GM18861 (cell line): ENCODE data around the gene OBI1.
A peak's percentile ranks its signal among the peaks of the same experiment; 100 is the strongest.

Source experiments
- ATAC-seq: cut with Tn5 transposase; IDR thresholded peaks from one replicate; pipeline ENCODE4 v1.9.1; 2021; ENCODE audit not compliant: unreplicated experiment

Gene OBI1

GRCh38 chr13:78658630-78659449 is at the start of gene OBI1:
Gene OBI1, minus strand, starts transcription at chr13:78659155. Its CDS starts 35 bp downstream, at chr13:78659120.
- ATAC-seq: peak; percentile 67

GRCh38 chr13:78701383-78701782 is 42.4 kb upstream of the OBI1 start:
- ATAC-seq: no peak

- no peak for ATAC-seq
Measured at GRCh38 chr13:78700121-78700910, 41.4 kb upstream of the OBI1 start.

GRCh38 chr13:78689011-78689410 is 30.1 kb upstream of the OBI1 start:
- ATAC-seq: no peak

- ATAC-seq: no peak
Measured at GRCh38 chr13:78686461-78686860, 27.5 kb upstream of the OBI1 start.

- no peak for ATAC-seq
Measured at GRCh38 chr13:78680576-78681350, 21.8 kb upstream of the OBI1 start.

GRCh38 chr13:78680115-78680561 is 21.2 kb upstream of the OBI1 start:
- no peak for ATAC-seq

- no peak for ATAC-seq
Measured at GRCh38 chr13:78679329-78679728, 20.4 kb upstream of the OBI1 start.

- no peak for ATAC-seq
Measured at GRCh38 chr13:78675112-78675511, 16.2 kb upstream of the OBI1 start.

- no peak for ATAC-seq
Measured at GRCh38 chr13:78674638-78675037, 15.7 kb upstream of the OBI1 start.

- ATAC-seq: no peak
Measured at GRCh38 chr13:78662467-78662866, 3.5 kb upstream of the OBI1 start.

GRCh38 chr13:78660495-78660857 is 1.5 kb upstream of the OBI1 start:
- no peak for ATAC-seq

GRCh38 chr13:78659732-78660494 is 958 bp upstream of the OBI1 start:
- no peak for ATAC-seq

- ATAC-seq: no peak
Measured at GRCh38 chr13:78659450-78659730, 435 bp upstream of the OBI1 start.

- peak; percentile 9 for ATAC-seq
Measured at GRCh38 chr13:78657699-78658629, 991 bp downstream of the OBI1 start.

- ATAC-seq: no peak
Measured at GRCh38 chr13:78655906-78656305, 3.0 kb downstream of the OBI1 start.

- no peak for ATAC-seq
Measured at GRCh38 chr13:78655007-78655406, 3.9 kb downstream of the OBI1 start.

- no peak for ATAC-seq
Measured at GRCh38 chr13:78652651-78653050, 6.3 kb downstream of the OBI1 start.

- no peak for ATAC-seq
Measured at GRCh38 chr13:78650717-78651083, 8.3 kb downstream of the OBI1 start.
